ENCODE measurements around the gene SALL2.

GRCh38 chr14:21510735-21511657 is 15.2 kb downstream of the SALL2 start, which contains the start of gene METTL3:
- TF ChIP-seq CTCF (IDR thresholded peaks at IDR 0.05; ENCODE audit: borderline replicate concordance, extremely low read depth, low read length, poor library complexity, severe bottlenecking) (no peak), EZH2 (IDR thresholded peaks at IDR 0.05; ENCODE audit: borderline replicate concordance, low read depth, low read length, severe bottlenecking) (no peak)
